ENCODE results near the gene PCDH9. TPM values are rescaled to one million over a fixed set of nuclear protein-coding genes. Genes with fewer than 3 reads are reported as not detected.

Gene PCDH9
- total RNA-seq, 1 donor from 2014 or later, result 1.9 TPM

- Mint-ChIP-seq H3K36me3 (ENCODE audit: low read depth, unreplicated experiment) (no peaks in the 10 kb centered on the region), H3K4me1 (ENCODE audit: unreplicated experiment) (no peaks in the 10 kb centered on the region), H3K9me3 (ENCODE audit: unreplicated experiment) (no peaks in the 10 kb centered on the region), H3K27me3 (ENCODE audit: unreplicated experiment) (no peaks in the 10 kb centered on the region), H3K27ac (ENCODE audit: unreplicated experiment) (no peak overlapping the region), H3K4me3 (ENCODE audit: unreplicated experiment) (no peak overlapping the region)
- DNase-seq (ENCODE audit: low spot score), result no peak
- no peak for TF ChIP-seq CTCF (IDR thresholded peaks at IDR 0.05; ENCODE audit: unreplicated experiment)
Measured at GRCh38 chr13:67096418-67096817, 133.7 kb downstream of the PCDH9 start.

- Mint-ChIP-seq H3K4me1 (ENCODE audit: unreplicated experiment) (no peaks in the 10 kb centered on the region), H3K9me3 (ENCODE audit: unreplicated experiment) (no peaks in the 10 kb centered on the region), H3K27ac (ENCODE audit: unreplicated experiment) (no peak overlapping the region), H3K4me3 (ENCODE audit: unreplicated experiment) (no peak overlapping the region), H3K27me3 (ENCODE audit: unreplicated experiment) (no peaks in the 10 kb centered on the region), H3K36me3 (ENCODE audit: low read depth, unreplicated experiment) (no peaks in the 10 kb centered on the region)
- DNase-seq (ENCODE audit: low spot score), result no peak
- TF ChIP-seq CTCF (IDR thresholded peaks at IDR 0.05; ENCODE audit: unreplicated experiment), result no peak
Measured at GRCh38 chr13:67095621-67096020, 134.5 kb downstream of the PCDH9 start.

GRCh38 chr13:67094952-67095351 lies 135.2 kb downstream of the PCDH9 start:
- no peaks in the 10 kb centered on the region for H3K27me3 Mint-ChIP-seq (ENCODE audit: unreplicated experiment)
- no peak overlapping the region for H3K27ac Mint-ChIP-seq (ENCODE audit: unreplicated experiment)
- H3K36me3 Mint-ChIP-seq (ENCODE audit: low read depth, unreplicated experiment), result no peaks in the 10 kb centered on the region
- H3K4me3 Mint-ChIP-seq (ENCODE audit: unreplicated experiment), result no peak overlapping the region
- H3K9me3 Mint-ChIP-seq (ENCODE audit: unreplicated experiment), result no peaks in the 10 kb centered on the region
- no peak for TF ChIP-seq CTCF (IDR thresholded peaks at IDR 0.05; ENCODE audit: unreplicated experiment)
- H3K4me1 Mint-ChIP-seq (ENCODE audit: unreplicated experiment), result no peaks in the 10 kb centered on the region
- no peak for DNase-seq (ENCODE audit: low spot score)

GRCh38 chr13:67094078-67094477 lies 136.1 kb downstream of the PCDH9 start:
- Mint-ChIP-seq H3K4me1 (ENCODE audit: unreplicated experiment) (no peaks in the 10 kb centered on the region), H3K36me3 (ENCODE audit: low read depth, unreplicated experiment) (no peaks in the 10 kb centered on the region), H3K4me3 (ENCODE audit: unreplicated experiment) (no peak overlapping the region), H3K27me3 (ENCODE audit: unreplicated experiment) (no peaks in the 10 kb centered on the region), H3K9me3 (ENCODE audit: unreplicated experiment) (no peaks in the 10 kb centered on the region), H3K27ac (ENCODE audit: unreplicated experiment) (no peak overlapping the region)
- TF ChIP-seq CTCF (IDR thresholded peaks at IDR 0.05; ENCODE audit: unreplicated experiment), result no peak
- DNase-seq (ENCODE audit: low spot score), result no peak

- no peaks in the 10 kb centered on the region for H3K36me3 Mint-ChIP-seq (ENCODE audit: low read depth, unreplicated experiment)
- H3K4me1 Mint-ChIP-seq (ENCODE audit: unreplicated experiment), result no peaks in the 10 kb centered on the region
- H3K27me3 Mint-ChIP-seq (ENCODE audit: unreplicated experiment), result no peaks in the 10 kb centered on the region
- no peak overlapping the region for H3K4me3 Mint-ChIP-seq (ENCODE audit: unreplicated experiment)
- H3K9me3 Mint-ChIP-seq (ENCODE audit: unreplicated experiment), result no peaks in the 10 kb centered on the region
- no peak overlapping the region for H3K27ac Mint-ChIP-seq (ENCODE audit: unreplicated experiment)
- TF ChIP-seq CTCF (IDR thresholded peaks at IDR 0.05; ENCODE audit: unreplicated experiment), result no peak
- no peak for DNase-seq (ENCODE audit: low spot score)
Measured at GRCh38 chr13:67091603-67092002, 138.5 kb downstream of the PCDH9 start.

Measured in endothelial cell (in vitro differentiated cells).